ENCODE measurements around the gene PNPT1.

The PNPT1 gene

DNA sequence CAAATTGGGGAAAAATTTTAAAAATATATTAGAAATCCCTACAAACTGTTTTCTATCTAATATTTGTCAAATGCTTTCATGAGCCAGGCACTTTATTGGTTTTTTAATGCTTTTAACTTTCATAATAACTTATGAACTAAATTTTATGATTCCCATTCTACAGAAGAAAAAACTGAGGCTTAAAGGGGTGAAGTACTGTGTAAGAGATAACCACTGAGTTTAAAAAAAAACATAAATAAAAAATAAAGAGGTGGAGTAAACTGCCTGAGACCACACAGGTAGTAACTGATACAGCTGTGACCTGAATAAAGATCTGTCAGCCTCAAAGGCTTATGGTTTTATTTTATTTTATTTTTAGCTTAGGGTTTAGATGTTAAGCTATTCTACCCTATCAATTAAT lies 24.7 kb downstream of the PNPT1 start:
- DNase-seq (ENCODE audit: low read depth in 3 of 3) = no peak

DNA sequence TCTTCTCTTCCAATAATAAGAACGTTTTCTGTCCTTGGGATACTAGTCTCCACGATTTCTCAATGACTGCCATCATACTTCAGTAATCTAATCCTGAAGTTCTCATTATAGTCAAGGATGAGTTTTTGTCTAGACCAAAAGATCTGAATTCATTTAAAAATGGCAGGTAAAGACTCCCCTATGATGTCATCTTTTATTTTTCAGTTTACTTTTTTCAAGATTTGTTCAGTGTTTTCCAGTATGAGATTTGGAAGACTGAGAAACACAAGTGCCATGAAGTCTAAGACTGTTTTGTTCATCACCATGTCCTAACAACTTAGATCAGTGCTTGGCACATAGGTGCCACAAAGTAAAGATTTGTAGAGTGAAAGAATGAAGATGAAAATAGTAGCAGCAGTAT lies 40.4 kb downstream of the PNPT1 start:
- DNase-seq (ENCODE audit: low read depth in 3 of 3) = no peak

DNA sequence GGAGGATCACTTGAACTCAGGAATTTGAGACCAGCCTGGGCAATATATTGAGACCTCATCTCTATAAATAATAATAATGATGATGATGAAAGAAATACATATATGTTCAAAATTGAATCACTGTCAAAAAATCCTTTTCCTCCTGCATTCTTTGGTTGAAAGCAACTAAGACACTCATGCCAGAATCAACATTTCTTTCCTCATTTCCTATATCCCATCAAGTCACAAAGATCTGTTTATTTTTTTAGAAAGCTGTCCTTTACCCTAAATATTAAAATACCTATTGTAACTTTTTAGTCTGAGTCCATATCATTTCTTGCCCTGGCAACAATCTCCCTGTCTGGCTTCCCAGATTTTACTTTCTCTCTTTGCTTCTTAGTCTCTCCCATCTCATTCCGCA lies 44.4 kb downstream of the PNPT1 start:
- no peak for DNase-seq (ENCODE audit: low read depth in 3 of 3)

DNA sequence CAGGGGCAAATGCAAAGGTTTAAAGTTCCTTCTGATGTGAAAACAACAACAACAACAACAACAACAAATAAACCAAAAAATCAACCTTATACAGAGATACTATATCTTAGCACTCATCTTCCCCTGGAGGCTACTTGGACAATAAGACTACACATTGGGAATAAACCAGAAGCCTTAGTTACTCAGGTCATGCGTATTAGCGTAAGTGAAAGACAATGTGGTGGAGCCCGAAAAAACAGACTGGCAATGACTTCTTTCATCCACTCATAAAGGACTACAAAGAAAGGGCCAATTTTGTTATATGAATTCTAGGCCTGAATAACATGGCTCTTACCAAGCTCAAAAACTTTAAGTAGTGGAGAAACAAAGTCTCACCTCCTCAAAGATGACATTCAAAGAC lies 56.8 kb downstream of the PNPT1 start:
- DNase-seq (ENCODE audit: low read depth in 3 of 3) = no peak

DNA sequence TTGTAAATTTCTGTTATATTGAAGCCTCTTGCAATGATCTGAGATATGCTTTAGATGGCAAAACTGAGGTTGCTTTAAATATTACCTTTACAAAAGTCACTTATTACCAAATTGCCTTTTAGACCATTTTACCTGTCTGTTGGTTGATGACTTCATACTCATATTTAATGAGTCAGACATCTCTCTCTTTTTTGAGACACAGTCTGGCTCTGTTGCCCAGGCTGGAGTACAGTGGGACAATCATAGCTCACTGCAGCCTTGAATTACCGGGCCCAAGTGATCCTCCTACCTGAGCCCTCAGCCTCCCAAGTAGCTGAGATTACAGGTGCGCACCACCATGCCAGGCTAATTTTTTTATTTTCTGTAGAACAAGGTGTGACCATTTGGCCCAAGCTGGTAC lies 64.7 kb downstream of the PNPT1 start:
- no peak for DNase-seq (ENCODE audit: low read depth in 3 of 3)

DNA sequence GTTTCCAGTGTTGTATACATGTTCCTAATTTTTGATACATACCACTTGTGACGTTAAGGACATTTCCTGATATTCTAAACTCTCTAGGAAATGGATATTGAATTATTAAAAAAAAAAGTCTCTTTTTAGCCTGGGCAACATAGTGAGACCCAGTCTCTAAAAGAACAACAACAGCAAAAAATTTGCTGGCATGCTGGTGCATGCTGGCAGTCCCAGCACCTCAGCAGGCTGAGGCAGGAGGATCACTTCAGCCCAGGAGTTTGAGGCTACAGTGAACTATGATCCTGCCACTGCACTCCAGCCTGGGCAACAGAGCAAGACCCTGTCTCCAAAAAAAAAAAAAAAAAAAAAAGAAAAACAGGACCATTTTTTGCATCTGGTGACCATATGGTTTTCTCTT lies 65.7 kb downstream of the PNPT1 start:
- DNase-seq (ENCODE audit: low read depth in 3 of 3) = no peak

DNA sequence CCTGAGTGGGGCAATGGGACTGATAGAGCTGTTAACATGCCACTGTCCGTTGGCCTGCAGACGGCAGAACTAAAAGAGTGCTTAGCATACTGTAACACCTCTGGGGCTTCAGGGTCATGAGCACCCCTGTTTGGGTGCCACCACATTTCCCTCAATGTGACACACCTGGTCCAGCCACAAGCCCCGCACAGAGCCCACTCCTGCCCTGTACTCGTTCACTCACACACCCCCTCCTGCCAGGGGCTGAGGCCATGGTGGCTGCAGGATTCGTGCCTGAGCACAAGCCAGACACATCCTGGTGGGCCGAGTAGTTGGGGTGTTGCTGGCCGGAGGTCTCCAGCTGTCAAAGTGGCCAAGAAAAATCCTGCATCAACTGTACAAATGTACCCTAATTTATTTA lies 71.8 kb downstream of the PNPT1 start:
- DNase-seq (ENCODE audit: low read depth in 3 of 3) = no peak

DNA sequence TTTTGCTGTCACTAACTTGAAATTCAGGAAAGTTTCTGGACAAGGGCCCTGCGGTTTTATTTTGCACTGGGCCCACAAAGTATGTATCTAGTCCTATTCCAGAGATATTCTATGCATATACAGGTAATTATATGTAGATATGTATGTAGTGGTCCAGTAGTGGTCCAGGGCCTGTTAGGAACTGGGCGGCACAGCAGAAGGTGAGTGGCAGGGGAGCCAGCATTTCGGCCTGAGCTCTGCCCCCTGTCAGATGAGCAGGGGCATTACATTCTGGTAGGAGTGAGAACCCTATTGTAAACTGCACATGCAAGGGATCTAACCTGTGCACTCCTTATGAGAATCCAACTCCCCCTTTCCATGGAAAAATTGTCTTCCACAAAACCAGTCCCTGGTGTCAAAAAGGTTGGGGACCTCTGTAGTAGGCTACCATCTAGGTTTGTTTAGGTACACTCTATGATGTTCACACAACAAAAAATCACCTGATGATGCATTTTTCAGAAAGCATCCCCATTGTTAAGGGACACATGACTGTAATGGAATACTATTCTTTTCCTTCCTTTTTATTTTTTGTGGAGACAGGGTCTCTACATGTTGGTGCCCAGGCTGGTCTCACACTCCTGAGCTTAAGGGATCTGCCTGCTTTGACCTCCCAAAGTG lies 73.4 kb downstream of the PNPT1 start:
- DNase-seq (ENCODE audit: low read depth in 3 of 3) = no peak

DNA sequence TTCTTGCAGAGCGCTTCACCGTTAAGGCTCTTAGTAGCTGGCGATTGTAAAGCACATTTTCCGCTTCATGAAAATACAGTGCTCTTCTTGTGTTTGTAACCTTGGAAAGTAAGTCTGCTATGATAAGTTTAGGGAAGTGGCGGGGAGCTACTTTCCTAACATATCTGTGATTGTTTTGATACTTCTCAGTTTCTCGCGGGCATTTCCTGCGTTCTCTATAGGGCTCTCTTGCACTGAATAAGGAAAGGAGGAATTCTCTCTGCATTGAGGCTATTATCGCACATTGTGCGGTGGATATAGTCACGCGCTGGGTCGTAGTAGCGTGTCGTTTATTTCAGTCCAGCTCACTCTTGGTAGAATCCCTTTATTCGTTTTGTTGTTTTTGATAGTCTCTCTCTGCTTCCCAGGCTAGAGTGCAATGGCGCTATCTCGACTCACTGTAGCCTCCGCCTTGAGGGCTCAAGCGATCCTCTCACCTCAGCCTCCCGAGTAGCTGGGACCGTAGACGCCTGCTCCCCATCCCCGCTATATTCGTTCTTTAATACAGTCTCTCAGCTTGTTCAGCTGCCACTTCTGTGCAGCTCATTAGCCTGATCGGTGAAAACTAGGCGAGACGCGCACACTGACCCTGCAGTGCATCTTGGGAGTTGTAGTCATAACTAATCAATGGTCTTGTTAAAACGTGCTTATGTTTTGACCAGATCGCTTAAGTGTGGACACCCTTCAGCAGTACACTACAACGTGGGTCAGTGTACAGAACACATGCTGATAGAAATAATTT lies 75.2 kb downstream of the PNPT1 start:
- peak; percentile 17 to 36 (median 29) for DNase-seq (ENCODE audit: low read depth in 3 of 3)

DNA sequence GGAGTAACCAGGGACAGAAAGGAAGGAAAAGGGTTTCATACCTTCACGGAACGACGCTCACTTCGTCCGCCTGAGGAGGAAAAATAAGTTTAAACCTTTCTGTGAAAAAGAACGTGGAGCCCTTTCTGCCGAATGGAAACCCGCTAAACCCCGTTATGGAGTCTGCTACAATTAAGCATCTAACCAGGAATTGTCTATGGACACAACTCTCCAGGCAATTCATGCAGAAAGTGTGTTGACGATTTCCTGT lies 75.7 kb downstream of the PNPT1 start:
- DNase-seq (ENCODE audit: low read depth in 3 of 3) = no peak

DNA sequence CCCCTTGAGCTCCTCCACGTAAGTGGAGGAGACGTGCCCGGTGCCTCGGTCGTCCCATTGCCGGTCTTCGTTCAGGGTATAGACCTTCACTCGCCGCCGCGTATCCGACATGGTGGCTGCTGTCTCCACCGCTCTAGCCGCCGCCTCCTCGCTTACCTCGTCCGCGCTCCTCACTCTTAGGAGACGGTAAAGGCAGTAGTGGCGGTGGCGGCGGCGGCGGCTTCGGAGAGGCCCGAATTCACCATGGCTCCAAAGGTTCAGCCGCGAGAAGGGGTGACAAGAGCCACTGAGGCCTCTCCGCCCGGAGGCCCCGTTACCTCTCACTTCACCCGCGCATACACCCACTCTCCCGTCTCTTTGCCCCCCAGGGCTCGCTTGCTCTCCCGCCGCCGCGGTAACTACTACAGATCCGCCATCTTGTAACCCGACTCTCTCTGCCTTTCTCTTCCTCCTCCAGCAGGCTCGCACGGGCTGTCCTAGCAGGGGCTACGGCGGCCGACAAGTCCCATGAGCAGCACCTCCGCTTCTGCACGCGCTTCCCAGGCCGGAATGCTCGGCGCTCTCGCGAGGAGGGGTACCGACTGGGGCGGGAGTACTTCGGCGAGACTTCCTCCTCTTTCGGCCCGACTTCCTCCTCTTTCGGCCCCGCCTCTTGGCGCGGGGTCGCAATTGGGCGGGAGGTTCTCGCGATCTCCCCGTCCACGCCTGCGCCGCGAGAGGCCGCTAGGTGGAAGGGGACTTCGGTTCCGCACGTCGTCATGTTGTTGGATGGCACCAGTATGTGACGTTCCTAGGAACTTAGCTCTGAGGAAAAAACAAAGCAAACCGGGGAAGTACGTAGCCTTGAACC lies 76.2 kb downstream of the PNPT1 start, which contains the start of gene PPP4R3B:
Gene PPP4R3B, minus strand, starts transcription at position 448 of the 850 bp plus-strand sequence. Its CDS starts 337 bp downstream, at position 111.
- peak; percentile 94 to 99 (median 94) for DNase-seq (ENCODE audit: low read depth in 3 of 3)

DNA sequence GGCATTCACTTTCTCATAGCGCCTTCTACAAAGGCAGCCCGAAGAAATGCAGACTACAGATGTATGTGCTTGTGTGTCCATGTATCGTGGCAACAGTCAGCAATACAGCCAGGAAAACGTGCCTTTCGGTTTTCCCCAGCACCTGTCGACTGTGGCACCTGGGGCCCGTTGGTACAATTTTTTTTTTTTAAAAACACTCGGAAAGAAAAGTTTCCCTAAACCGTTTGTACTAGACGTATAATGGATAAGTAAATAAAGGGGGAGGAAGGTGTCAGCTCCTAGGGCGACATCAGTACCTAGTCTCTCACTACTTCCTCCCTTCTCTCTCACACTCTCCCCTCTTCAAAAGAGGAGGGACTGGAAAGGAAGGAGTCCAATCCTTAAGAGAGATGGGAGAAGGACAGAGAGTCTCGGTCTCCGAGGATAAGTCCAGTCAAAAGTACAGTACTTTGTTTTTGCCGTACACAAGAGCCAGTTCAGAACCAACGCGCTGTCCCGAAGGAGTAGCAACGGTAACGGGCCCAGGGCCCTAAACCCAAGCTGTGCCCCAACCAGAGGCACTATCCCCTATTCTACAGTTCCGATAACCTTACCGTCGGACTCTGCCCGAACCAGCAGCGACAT lies 77.0 kb downstream of the PNPT1 start:
- peak in 1 of 3 donors; percentile 8 for DNase-seq (ENCODE audit: low read depth in 3 of 3)

DNA sequence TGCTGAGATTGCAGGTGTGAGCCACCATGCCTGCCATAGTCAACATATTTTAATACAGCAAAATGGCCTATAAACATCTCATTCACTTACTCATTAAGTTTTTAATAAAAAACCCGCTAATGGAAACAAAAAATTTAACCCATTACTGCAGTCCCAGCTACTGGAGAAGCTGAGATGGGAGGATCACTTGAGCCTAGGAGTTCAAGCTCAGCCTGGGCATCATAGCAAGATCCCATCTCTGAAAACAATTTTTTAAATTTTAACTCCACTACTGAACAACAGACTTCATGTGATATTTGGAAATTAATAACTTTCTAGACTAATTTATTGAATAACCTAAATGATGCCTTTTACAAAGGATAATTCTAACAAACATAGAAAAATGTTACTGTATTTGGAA lies 81.6 kb downstream of the PNPT1 start:
- DNase-seq (ENCODE audit: low read depth in 3 of 3) = no peak

DNA sequence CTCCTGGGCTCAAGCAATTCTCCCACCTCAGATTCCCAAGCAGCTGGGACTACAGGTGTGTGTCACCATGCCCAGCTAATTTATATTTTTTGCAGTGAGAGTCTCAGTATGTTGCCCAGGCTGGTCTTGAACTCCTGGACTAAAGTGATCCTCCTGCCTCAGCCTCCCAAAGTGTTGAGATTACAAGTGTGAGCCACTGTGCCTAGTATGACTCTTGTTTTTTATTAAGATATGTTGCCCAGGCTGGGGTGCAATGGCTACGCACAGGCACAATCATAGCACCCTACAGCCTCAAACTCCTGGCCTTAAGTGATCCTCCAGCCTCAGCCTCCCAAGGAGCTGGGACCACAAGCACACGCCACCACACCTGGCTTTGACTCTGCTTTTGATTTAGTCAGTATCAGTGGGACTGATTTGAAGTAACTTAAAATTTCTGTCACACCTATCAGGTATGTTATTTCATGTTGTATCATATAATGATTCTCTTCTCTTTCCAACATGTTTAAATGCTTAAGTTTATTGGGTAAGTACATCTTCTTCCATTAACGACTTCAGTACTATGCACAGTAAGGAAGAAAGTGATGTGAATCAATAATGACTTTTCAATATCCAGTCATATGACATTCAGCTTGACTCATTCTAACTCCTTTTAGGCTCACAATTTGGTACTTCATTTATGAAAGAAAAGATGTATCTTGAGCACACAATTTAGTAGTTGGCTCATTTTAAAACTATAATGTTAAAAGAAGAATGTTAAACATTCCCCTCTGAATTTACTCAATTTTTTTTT lies 82.5 kb downstream of the PNPT1 start:
- DNase-seq (ENCODE audit: low read depth in 3 of 3) = no peak

DNA sequence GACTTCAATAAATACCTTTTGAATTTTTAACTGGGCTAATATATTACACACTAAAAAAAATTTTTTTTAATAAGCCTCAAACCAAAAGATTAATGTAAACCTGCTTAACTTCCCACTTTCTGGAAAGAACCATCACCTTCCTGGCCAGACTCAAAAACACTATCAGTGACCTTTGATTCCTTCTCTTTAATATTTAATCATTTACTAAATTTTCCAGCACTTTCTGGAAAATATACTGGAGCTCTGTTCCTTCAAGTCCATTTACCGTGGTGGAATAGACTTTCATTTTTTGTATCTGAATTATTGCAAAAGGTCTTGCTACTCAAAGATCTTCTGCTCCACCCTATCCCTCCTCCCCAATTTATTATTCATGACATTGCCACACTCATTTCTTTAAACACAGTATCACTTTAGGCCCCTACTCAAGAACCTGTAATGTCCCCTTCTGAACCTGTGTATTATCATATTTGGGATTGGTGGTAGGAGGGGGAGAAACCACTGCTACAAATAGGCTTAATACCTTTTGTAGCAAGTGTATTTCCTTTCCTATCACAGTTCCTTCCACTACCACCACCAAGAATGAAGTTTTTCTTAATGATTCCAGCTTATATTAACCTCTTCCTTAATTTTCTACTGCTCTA lies 83.6 kb downstream of the PNPT1 start:
- DNase-seq (ENCODE audit: low read depth in 3 of 3) = no peak

DNA sequence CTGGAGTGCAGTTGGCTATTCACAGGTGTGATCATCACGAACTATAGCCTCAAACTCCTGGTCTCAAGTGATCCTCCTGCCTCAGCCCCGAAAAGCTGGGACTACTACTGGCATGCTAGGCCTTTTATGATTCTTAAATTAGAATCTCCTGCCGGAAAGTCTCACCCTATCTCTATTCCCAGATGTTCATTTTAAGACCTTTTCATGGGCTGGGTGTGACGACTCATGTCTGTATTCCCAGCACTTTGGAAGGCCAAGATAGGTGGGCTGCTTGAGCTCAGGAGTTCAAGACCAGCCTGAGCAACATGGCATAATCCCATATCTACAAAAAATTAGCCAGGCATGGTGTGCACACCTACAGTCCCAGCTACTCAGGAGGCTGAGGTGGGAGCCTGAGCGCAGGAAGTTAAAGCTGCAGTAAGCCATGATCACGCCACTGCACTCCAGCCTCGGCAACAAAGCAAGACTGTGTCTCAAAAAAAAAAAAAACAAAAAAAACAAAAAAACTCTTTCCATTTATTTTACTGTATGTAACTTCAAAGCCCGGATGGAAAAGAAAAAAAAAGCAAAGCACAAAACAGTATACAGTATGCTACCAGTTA lies 84.3 kb downstream of the PNPT1 start:
- no peak for DNase-seq (ENCODE audit: low read depth in 3 of 3)

DNA sequence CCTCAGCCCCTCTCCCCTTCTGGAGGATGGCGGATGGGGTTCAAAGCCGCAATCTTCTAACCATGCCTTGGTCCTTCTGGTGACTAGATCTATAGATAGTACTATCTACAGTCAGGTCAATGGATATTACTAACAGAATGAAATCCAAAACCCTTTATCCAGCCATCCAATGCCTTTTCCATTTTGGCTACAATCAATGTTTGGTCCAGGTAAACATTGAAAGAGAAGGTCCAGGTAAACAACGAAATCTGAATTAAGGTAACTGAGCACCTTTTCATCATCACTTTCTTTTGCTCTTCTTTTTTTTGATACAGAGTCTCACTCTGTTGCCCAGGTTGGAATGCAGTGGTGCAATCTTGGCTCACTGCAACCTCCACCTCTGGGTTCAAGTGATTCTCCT lies 85.9 kb downstream of the PNPT1 start:
- no peak for DNase-seq (ENCODE audit: low read depth in 3 of 3)

DNA sequence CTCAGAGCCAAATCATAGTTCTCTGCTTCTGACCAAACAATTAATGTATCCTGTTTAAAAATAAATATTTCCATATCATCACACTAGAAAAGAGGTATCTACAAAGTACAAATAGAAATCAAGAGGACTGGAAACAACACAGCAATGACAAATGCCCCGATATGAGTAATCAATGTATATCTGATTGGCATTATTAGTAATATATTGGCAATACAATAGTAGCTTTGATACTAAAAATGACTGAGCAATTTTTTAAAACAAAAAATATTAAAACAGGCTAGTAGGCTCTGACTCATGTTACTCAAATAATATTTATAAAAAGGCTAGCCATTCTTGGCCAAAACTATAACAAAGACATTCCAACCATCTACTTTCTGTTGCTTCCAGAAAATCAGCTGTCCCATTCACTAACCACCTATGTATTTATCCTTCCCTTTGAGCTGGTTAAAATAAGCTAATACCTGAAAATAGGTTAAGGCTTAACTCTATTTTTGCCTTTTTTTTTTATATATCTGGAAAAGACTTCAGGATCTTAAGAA lies 89.5 kb downstream of the PNPT1 start:
- DNase-seq (ENCODE audit: low read depth in 3 of 3) = no peak

DNA sequence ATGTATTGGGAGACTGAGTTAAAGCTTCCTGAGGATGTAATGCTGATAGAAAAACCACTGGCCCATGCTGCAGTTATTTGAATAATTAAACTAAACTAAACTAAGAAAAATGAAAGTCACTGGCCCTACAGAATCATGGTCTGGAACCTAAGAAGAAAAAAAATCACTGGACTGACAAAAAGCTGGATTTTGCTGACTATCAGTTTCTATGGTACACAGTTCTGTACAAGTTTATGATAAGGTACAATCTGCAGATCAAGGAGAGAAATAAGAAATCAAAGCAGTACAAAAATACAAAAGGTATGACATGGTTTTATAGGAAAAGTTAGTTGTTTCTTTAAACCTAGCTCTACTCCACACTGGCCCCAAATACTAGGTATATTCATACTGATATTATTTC lies 91.8 kb downstream of the PNPT1 start:
- no peak for DNase-seq (ENCODE audit: low read depth in 3 of 3)

DNA sequence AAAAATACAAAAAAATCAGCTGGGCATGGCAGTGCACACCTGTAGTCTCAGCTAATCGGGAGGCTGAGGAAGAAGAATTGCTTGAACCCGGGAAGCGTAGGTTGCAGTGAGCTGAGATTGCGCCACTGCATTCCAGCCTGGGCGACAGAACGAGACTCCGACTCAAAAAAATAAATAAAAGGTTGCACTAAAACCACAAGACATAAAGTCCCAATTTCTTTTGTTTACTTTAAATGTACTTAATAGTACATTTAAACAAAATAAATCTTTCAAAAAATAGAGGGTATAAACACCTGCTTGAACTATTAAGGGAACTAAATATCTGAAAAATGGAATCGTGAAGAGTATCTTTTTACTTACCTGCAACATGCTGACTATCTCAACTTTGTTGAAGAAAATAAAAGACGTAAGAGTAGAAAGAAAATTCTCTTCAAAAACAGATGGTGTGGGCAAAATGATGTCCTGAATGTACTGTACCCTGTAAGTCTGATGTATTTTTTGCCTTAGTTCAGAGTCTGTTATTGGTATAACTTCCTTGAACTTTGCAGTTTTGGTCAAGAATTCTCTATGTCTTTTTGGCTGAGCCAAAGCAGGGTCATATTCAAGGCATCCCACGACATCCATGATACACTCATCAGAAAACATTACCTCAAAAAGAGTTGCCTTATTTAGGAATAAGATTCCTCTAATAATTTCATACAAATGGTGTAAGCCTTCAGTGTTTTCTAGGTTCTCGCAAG lies 95.4 kb downstream of the PNPT1 start:
- no peak for DNase-seq (ENCODE audit: low read depth in 3 of 3)
